Measurements from ENCODE around the gene TAPT1.

- TF ChIP-seq CTCF (IDR thresholded peaks at IDR 0.05): no peak
- no peak for TF ChIP-seq POLR2A (IDR thresholded peaks at IDR 0.05)
Measured at GRCh38 chr4:16158504-16158852, 67.8 kb downstream of the TAPT1 start.
